NCI-H128 (cell line): ENCODE results near the gene IRX2.

Experiments
- DNase-seq: peaks from one replicate; lab custom pipeline; 2025; ENCODE audit not compliant: unreplicated experiment; lab: John Stamatoyannopoulos, UW

Gene IRX2

GRCh38 chr5:2697446-2698200, 53.9 kb downstream of the IRX2 start:
- DNase-seq, result no peak

DNA sequence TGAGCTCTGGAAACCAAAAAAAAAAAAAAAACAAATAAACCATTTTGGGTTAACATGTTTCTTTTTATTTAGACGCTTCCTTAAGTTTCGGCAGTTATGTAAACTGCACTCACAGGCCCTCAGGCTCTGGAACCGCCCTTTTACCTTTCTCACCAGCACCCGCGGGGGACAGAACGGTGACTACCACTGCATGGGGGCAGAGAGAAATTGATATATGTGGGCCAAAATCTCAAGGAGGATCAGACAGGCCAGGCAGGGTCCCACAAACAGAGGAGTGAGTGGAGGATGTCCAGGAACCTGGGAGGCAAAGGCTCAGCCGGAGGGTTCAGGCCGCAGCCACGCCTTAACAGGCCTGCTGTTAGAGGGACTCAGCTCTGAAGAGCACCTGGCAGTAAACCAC, 54.4 kb downstream of the IRX2 start:
- DNase-seq, result no peak
